Measurements from ENCODE around the gene COPZ2. TPM values are rescaled to one million over a fixed set of nuclear protein-coding genes. Genes with fewer than 3 reads are reported as not detected.
A peak's percentile ranks its signal among the peaks of the same experiment; 100 is the strongest.

Gene COPZ2
- total RNA-seq, 1 donor from 2014 or later: not detected

- no peak for TF ChIP-seq CTCF (IDR thresholded peaks at IDR 0.05; ENCODE audit: unreplicated experiment)
- H3K4me1 Mint-ChIP-seq (ENCODE audit: unreplicated experiment): peaks cover 2% of the 10 kb centered on the region
- H3K4me3 Mint-ChIP-seq (ENCODE audit: unreplicated experiment): no peak overlapping the region
- DNase-seq (ENCODE audit: low spot score): no peak
- peaks cover 33% of the 10 kb centered on the region for H3K36me3 Mint-ChIP-seq (ENCODE audit: low read depth, unreplicated experiment)
- no peak overlapping the region for H3K27ac Mint-ChIP-seq (ENCODE audit: unreplicated experiment)
- H3K9me3 Mint-ChIP-seq (ENCODE audit: unreplicated experiment): no peaks in the 10 kb centered on the region
- peaks cover 5% of the 10 kb centered on the region for H3K27me3 Mint-ChIP-seq (ENCODE audit: unreplicated experiment)
Measured at GRCh38 chr17:47982091-47982617, 55.4 kb downstream of the COPZ2 start.

- H3K9me3 Mint-ChIP-seq (ENCODE audit: unreplicated experiment): no peaks in the 10 kb centered on the region
- peaks cover 37% of the 10 kb centered on the region for H3K36me3 Mint-ChIP-seq (ENCODE audit: low read depth, unreplicated experiment)
- H3K27ac Mint-ChIP-seq (ENCODE audit: unreplicated experiment): no peak overlapping the region
- H3K4me1 Mint-ChIP-seq (ENCODE audit: unreplicated experiment): peaks cover 2% of the 10 kb centered on the region
- DNase-seq (ENCODE audit: low spot score): no peak
- H3K27me3 Mint-ChIP-seq (ENCODE audit: unreplicated experiment): peaks cover 8% of the 10 kb centered on the region
- H3K4me3 Mint-ChIP-seq (ENCODE audit: unreplicated experiment): no peak overlapping the region
- TF ChIP-seq CTCF (IDR thresholded peaks at IDR 0.05; ENCODE audit: unreplicated experiment): no peak
Measured at GRCh38 chr17:47981462-47981861, 56.1 kb downstream of the COPZ2 start.

- H3K9me3 Mint-ChIP-seq (ENCODE audit: unreplicated experiment): no peaks in the 10 kb centered on the region
- H3K27me3 Mint-ChIP-seq (ENCODE audit: unreplicated experiment): peaks cover 9% of the 10 kb centered on the region
- peaks cover 43% of the 10 kb centered on the region for H3K36me3 Mint-ChIP-seq (ENCODE audit: low read depth, unreplicated experiment)
Measured at GRCh38 chr17:47980541-47980940, 57.1 kb downstream of the COPZ2 start.

GRCh38 chr17:47978324-47978723, 59.3 kb downstream of the COPZ2 start:
- H3K4me1 Mint-ChIP-seq (ENCODE audit: unreplicated experiment): peaks cover 2% of the 10 kb centered on the region
- H3K27ac Mint-ChIP-seq (ENCODE audit: unreplicated experiment): no peak overlapping the region
- peaks cover 13% of the 10 kb centered on the region for H3K27me3 Mint-ChIP-seq (ENCODE audit: unreplicated experiment)
- DNase-seq (ENCODE audit: low spot score): peak; percentile 75
- no peak overlapping the region for H3K4me3 Mint-ChIP-seq (ENCODE audit: unreplicated experiment)
- TF ChIP-seq CTCF (IDR thresholded peaks at IDR 0.05; ENCODE audit: unreplicated experiment): peak; percentile 71
- no peaks in the 10 kb centered on the region for H3K9me3 Mint-ChIP-seq (ENCODE audit: unreplicated experiment)
- peaks cover 44% of the 10 kb centered on the region for H3K36me3 Mint-ChIP-seq (ENCODE audit: low read depth, unreplicated experiment)

More at GRCh38 chr17:47980541-47980940, 57.1 kb downstream of the COPZ2 start:
- no peak for DNase-seq (ENCODE audit: low spot score)
- H3K27ac Mint-ChIP-seq (ENCODE audit: unreplicated experiment): no peak overlapping the region
- H3K4me3 Mint-ChIP-seq (ENCODE audit: unreplicated experiment): no peak overlapping the region
- H3K4me1 Mint-ChIP-seq (ENCODE audit: unreplicated experiment): peaks cover 2% of the 10 kb centered on the region
- no peak for TF ChIP-seq CTCF (IDR thresholded peaks at IDR 0.05; ENCODE audit: unreplicated experiment)

Small RNA genes within 50 kb of the gene (microRNA-seq; reads per million reads assigned to microRNA genes)
- gene MIR152 (ENCODE audit: unreplicated experiment): 15.7 reads per million, percentile 64 among the genes with 10 or more reads in this experiment

Other genes starting within 250 kb of the COPZ2 start
- 28.0 TPM for gene OSBPL7, start 216.0 kb downstream of the COPZ2 start, total RNA-seq (ENCODE audit: unreplicated experiment)
- gene MRPL10, start 206.3 kb downstream of the COPZ2 start, total RNA-seq (ENCODE audit: unreplicated experiment): 56.3 TPM
- 1.0 TPM for gene LRRC46, start 206.1 kb downstream of the COPZ2 start, total RNA-seq (ENCODE audit: unreplicated experiment)
- 44.8 TPM for gene SCRN2, start 196.5 kb downstream of the COPZ2 start, total RNA-seq (ENCODE audit: unreplicated experiment)
- 30.7 TPM for gene SP6, start 186.6 kb downstream of the COPZ2 start, total RNA-seq (ENCODE audit: unreplicated experiment)
- gene SP2, start 141.6 kb downstream of the COPZ2 start, total RNA-seq (ENCODE audit: unreplicated experiment): 12.4 TPM
- 16.4 TPM for gene PNPO, start 96.2 kb downstream of the COPZ2 start, total RNA-seq (ENCODE audit: unreplicated experiment)
- gene PRR15L, start 79.9 kb downstream of the COPZ2 start, total RNA-seq (ENCODE audit: unreplicated experiment): not detected
- gene CDK5RAP3, start 66.7 kb downstream of the COPZ2 start, total RNA-seq (ENCODE audit: unreplicated experiment): 156 TPM
- 243 TPM for gene NFE2L1, start 10.6 kb upstream of the COPZ2 start, total RNA-seq (ENCODE audit: unreplicated experiment)
- 91.1 TPM for gene CBX1, start 63.7 kb upstream of the COPZ2 start, total RNA-seq (ENCODE audit: unreplicated experiment)
- 16.6 TPM for gene SNX11, start 70.0 kb upstream of the COPZ2 start, total RNA-seq (ENCODE audit: unreplicated experiment)